ENCODE results near the gene CGNL1.

DNA sequence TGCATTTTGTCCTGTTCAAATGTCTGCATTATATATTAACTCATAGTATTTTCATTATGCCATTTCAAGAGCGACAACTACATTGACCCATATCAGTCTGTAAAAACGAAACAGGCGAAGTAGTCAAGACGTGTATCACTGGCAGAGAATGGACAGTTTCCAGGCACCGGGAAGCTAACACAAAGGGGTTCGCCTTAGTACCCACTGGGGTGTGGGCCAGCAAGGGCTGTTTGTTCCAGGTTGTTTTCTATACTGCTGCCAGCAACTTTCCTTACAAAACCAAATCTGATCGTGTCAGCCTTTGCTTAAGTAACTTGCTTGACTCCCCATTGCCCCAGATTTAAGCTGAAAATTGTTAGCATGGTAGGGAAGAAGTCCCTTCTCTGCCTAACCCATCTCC is 87.1 kb downstream of the CGNL1 start:
- TF ChIP-seq, protein P1, sequence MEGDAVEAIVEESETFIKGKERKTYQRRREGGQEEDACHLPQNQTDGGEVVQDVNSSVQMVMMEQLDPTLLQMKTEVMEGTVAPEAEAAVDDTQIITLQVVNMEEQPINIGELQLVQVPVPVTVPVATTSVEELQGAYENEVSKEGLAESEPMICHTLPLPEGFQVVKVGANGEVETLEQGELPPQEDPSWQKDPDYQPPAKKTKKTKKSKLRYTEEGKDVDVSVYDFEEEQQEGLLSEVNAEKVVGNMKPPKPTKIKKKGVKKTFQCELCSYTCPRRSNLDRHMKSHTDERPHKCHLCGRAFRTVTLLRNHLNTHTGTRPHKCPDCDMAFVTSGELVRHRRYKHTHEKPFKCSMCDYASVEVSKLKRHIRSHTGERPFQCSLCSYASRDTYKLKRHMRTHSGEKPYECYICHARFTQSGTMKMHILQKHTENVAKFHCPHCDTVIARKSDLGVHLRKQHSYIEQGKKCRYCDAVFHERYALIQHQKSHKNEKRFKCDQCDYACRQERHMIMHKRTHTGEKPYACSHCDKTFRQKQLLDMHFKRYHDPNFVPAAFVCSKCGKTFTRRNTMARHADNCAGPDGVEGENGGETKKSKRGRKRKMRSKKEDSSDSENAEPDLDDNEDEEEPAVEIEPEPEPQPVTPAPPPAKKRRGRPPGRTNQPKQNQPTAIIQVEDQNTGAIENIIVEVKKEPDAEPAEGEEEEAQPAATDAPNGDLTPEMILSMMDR (IDR thresholded peaks at IDR 0.05): no peak
- TF ChIP-seq POLR2AphosphoS5 (IDR thresholded peaks at IDR 0.05) (no peak), POLR2A (IDR thresholded peaks at IDR 0.05) (no peak)

All from upper lobe of left lung (tissue), 4 donors.